GM12891 (cell line): Measurements from ENCODE around the gene NT5C3B.

Source experiments
- PAX5 ChIP-seq: IDR thresholded peaks from 2 replicates; pipeline ENCODE4 v1.6.1; 2011; ENCODE audit warnings: low read length, moderate library complexity, mild to moderate bottlenecking; ENCODE audit not compliant: insufficient read depth, severe bottlenecking
- POLR2A ChIP-seq: IDR thresholded peaks from 2 replicates; pipeline ENCODE4 v1.6.1; 2011; ENCODE audit warnings: low read depth, low read length, control low read depth

- TF ChIP-seq PAX5 (no peak), POLR2A (no peak)
Measured at GRCh38 chr17:41785859-41786226, 50.2 kb downstream of the NT5C3B start.
